Activated CD4-positive, alpha-beta T cell treated with anti-CD3 and anti-CD28 coated beads, Interleukin-2, amount 50 U/mL, for 4 hours (primary cell): Measurements from ENCODE around the gene RARS2.

Experiments used
- DNase-seq, 2 experiments: peaks; one replicate each; pipeline ENCODE4 v3.0.0-alpha.2; 2020

RARS2 gene

GRCh38 chr6:87573307-87574024 lies 16.3 kb downstream of the RARS2 start:
- DNase-seq, result no peak

DNA sequence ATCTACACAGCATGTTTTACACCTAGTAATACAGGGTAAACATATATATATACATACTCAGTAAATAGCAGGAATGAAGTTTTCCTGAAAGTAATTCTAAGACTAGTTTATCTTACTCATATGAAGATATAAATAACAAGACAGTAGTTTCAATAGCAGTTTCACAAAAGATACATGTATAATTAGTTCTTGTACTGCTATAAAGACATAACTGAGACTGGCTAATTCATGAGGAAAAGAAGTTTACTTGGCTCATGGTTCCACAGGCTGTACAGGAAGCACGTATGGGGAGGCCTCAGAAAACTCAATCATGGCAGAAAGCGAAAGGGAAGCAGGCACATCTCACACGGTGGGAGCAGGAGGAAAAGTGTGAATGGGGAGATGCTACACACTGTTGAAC lies 16.9 kb downstream of the RARS2 start:
- DNase-seq, result no peak

DNA sequence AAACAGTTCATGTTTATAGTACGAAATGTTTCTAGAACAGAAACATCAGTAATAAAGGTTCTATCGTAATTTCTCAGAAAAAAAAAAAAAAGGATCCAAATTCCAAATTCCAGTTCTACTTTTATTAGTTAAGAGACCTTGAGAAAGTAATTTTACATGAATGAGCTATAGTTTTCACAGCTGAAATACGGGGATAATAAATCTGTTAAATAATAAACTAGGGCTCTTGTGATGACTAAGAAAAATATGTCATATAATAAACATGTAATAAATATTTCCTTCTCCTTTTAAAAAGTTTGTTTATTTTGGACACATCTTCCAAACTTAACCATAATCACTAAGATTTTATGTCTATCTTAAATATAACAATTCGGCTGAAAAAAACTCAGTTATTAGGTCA lies 17.8 kb downstream of the RARS2 start:
- DNase-seq, result no peak

GRCh38 chr6:87561017-87561416 lies 28.8 kb downstream of the RARS2 start:
- DNase-seq, result no peak

GRCh38 chr6:87558446-87558845 lies 31.3 kb downstream of the RARS2 start:
- DNase-seq, result no peak

DNA sequence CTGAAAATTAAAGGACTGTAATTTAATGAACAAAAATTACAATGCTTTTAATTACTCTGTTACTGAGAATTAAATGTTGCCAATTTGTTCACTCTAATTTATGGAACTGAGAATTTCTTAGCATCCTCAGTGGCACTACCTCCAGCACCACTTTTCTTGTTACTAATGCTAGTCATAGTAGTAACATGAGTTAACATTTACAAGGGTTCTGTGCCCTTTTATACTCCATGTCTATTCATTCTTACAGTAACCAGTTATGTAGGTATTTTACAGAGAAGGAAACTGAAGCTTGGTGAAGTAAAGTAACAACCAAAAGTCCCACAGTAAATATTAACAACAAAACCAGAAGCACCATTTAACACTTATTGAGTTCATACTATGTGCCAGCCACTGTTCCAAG lies 34.3 kb downstream of the RARS2 start:
- DNase-seq, result no peak

DNA sequence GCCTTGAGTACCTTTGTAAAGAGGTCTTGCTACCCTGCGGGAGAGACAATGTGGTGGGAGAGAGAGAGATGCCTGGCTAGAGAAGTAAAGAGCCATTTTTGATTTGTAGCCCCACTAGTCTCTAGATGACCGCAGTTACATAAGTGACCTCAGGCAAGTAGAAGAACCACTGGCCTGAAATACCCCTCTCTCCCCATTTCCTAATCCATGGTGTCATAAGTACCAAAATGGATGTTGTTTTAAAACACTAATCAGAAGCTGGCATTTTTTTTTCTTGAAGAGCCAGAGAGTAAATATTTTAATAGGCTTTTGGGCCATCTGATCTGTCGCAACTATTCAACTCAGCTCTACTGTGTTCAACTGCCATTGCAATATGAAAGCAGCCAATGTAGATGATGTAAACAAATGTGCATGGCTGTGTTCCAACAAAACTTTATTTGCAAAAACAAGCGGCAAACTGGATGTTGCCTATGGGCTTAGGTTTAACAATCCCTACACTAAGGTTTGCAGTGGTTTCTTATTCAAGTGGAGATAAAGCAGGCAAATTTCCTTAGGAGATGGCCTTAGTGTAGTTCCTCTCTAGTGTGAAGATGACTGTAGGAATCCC lies 36.5 kb downstream of the RARS2 start:
- DNase-seq, result no peak

DNA sequence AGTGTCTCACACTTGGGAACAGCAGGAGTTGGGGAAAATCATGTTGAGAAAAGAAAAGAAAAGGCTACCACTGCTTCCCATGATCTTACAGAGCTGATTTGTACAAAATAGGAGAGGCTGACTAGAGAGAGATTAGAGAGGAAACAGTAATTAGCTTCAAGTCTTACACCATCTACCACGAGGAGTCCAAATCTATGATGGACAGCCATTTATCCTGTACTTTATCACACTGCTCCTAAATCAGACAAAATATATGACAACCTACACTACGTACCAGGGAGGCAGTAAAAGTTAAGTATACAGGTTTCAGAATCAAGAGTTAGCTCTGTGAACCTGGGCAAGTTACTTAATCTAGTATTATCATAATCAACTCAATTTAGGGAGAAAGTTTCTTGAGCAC lies 38.0 kb downstream of the RARS2 start:
- DNase-seq, result no peak

GRCh38 chr6:87544474-87544735 lies 45.4 kb downstream of the RARS2 start:
- DNase-seq, result no peak

GRCh38 chr6:87543696-87544473 lies 45.9 kb downstream of the RARS2 start:
- DNase-seq, result no peak

GRCh38 chr6:87541744-87542143 lies 48.0 kb downstream of the RARS2 start:
- DNase-seq, result no peak

- no peak for DNase-seq
Measured at GRCh38 chr6:87541041-87541440, 48.7 kb downstream of the RARS2 start.

- DNase-seq, result no peak
Measured at GRCh38 chr6:87540539-87540938, 49.2 kb downstream of the RARS2 start.

DNA sequence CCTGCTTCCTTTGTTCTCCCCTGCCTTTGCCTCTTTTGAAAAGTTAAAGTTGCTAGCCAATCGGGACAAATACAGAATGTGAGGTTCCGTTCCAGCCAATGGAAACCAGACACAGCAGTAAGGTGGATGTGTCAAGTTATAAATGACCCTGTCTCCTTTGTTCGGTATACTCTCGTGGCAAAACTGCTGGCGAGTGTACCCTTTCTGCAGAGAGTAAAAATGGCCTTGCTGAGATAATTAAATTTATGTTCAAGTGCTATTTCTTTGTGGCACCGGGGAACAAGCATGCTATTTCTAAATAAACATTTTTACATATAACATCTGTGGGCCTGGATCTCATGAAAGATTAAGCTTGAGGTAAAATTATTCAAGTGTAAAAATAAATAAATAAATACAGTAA lies 50.2 kb downstream of the RARS2 start:
- DNase-seq, result no peak

GRCh38 chr6:87538510-87539260 lies 51.1 kb downstream of the RARS2 start:
- no peak for DNase-seq

- no peak for DNase-seq
Measured at GRCh38 chr6:87534377-87535047, 55.3 kb downstream of the RARS2 start.

DNA sequence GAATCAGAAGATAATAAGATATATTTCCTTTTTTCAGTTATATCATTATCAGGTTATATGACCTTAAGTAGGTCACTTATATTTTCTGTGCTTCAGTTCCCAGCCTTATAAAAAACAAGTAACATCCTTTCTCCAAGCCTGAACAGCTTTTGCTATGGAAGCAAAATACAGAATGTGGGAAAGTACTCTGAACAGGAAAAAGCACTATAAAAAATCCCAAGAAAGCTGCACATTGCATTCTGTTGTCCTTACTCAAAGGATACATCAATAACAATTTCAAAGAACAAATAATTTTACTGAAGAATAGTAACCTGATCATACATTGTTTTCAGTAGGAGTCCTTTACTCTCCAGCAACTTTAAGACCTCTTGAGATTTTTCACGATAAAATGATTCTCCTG lies 60.6 kb downstream of the RARS2 start:
- DNase-seq, result no peak

GRCh38 chr6:87522686-87523085 lies 67.1 kb downstream of the RARS2 start:
- DNase-seq, result no peak

GRCh38 chr6:87518453-87518852 lies 71.3 kb downstream of the RARS2 start:
- DNase-seq, result no peak

DNA sequence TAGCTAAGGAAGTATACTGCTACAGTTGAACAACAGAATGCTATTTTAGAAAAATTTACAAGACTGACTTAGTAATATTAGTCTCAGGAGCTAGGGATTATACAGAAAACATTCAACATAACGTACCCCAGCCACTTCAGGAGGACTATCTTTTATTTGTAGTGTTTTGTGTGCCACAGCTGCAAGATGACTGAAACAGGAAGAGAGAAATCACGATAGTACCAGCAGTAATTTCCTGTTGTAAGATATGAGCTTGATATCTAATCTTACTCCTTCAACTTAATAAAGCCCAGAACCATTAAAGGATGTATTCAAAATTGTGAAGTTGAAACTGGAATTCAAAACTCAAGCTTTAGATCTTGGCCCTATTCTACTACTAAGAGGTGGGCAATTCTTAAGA lies 75.0 kb downstream of the RARS2 start:
- no peak for DNase-seq

DNA sequence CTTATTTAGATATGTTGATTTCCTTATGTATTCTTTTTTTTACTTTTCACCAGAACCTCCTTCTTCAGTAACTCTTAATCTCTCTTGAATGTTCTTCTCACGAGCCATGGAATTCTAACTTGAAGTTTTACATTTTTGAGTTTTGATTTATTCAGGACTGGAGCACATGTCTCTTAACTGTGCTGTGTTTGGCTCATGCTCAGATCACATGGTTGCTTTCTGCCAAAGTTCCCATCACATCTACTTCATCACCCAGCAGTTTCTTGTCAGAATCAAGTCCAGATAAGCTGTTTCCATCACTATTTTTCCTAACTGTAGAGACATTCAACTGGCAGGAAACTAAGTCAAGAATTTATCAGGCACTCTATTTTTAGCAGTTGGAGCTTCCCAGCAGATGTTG lies 85.3 kb downstream of the RARS2 start:
- no peak for DNase-seq

GRCh38 chr6:87501809-87502572 lies 87.8 kb downstream of the RARS2 start:
- DNase-seq, result no peak
